Suprapubic skin (tissue), 4 donors: Measurements from ENCODE around the gene PHEX. TPM values are rescaled to one million over a fixed set of nuclear protein-coding genes. Genes with fewer than 3 reads are reported as not detected.

ENCODE experiments used
- DNase-seq, 2 donors: peaks; one replicate each; pipeline ENCODE4 v3.0.0-alpha.2; 2019; ENCODE audit warnings: low spot score in 2 of 2
- H3K27ac ChIP-seq: fragments of 200-600 bp; sonication (generic); one replicate; pipeline ENCODE4 v1.5.1; 2019
- H3K27me3 ChIP-seq: fragments of 200-600 bp; sonication (generic); one replicate; pipeline ENCODE4 v1.5.1; 2019
- H3K36me3 ChIP-seq: fragments of 200-600 bp; sonication (generic); one replicate; pipeline ENCODE4 v1.5.1; 2019
- H3K4me1 ChIP-seq: fragments of 200-600 bp; sonication (generic); one replicate; pipeline ENCODE4 v1.5.1; 2019
- H3K4me3 ChIP-seq: fragments of 200-600 bp; sonication (generic); one replicate; pipeline ENCODE4 v1.5.1; 2019; ENCODE audit warnings: mild to moderate bottlenecking
- H3K9me3 ChIP-seq: fragments of 200-600 bp; sonication (generic); one replicate; pipeline ENCODE4 v1.5.1; 2019
- CTCF ChIP-seq, 2 donors: fragments of 200-600 bp in 1 of 2; fragments of 450-650 bp in 1 of 2; sonication (generic) in 1 of 2; IDR thresholded peaks; one replicate each; pipeline ENCODE4 v1.5.1; 2016 to 2019; ENCODE audit warnings: antibody characterized with exemption in 2 of 2, mild to moderate bottlenecking in 1 of 2, moderate library complexity in 1 of 2
- EP300 ChIP-seq: sonication (generic); formaldehyde crosslinking; IDR thresholded peaks from one replicate; pipeline ENCODE4 v1.6.1; 2017; ENCODE audit warnings: antibody characterized with exemption
- POLR2A ChIP-seq, 2 donors: fragments of 450-650 bp; IDR thresholded peaks; one replicate each; pipeline ENCODE4 v1.6.1; 2017; ENCODE audit warnings: antibody characterized with exemption in 2 of 2, mild to moderate bottlenecking in 2 of 2, moderate library complexity in 2 of 2
- POLR2AphosphoS5 ChIP-seq, 3 donors: sonication (generic); formaldehyde crosslinking; IDR thresholded peaks; one replicate each; pipeline ENCODE4 v1.6.1; 2017; ENCODE audit warnings: antibody characterized with exemption in 3 of 3
- WGBS: methylation state at CpG from one replicate; pipeline ENCODE4 v1.1.5; 2018; 5-methylcytosine and 5-hydroxymethylcytosine counted together
- total RNA-seq, 4 donors: library from RNA; depleted of rRNA; stranded (reverse); fragments of >200 nt; gene quantifications; one replicate each; pipeline ENCODE4 v1.1.0, GENCODE V29; 2016

The PHEX gene
- total RNA-seq, 4 donors from 2014 or later: 0.21 to 0.32 (median 0.30) TPM; not detected in 1

GRCh38 chrX:22012051-22012450, 20.1 kb upstream of the PHEX start:
- Histone ChIP-seq H3K4me3 (no peak overlapping the region), H3K9me3 (no peaks in the 10 kb centered on the region), H3K27me3 (no peaks in the 10 kb centered on the region), H3K36me3 (no peaks in the 10 kb centered on the region), H3K27ac (no peak overlapping the region), H3K4me1 (no peaks in the 10 kb centered on the region)
- no peak for DNase-seq
- 52% methylated on average over 5 of the region's 5 CpGs for WGBS
- TF ChIP-seq POLR2AphosphoS5 (IDR thresholded peaks at IDR 0.05) (no peak), CTCF (IDR thresholded peaks at IDR 0.05) (no peak), POLR2A (IDR thresholded peaks at IDR 0.05) (no peak), EP300 (no peak)

DNA sequence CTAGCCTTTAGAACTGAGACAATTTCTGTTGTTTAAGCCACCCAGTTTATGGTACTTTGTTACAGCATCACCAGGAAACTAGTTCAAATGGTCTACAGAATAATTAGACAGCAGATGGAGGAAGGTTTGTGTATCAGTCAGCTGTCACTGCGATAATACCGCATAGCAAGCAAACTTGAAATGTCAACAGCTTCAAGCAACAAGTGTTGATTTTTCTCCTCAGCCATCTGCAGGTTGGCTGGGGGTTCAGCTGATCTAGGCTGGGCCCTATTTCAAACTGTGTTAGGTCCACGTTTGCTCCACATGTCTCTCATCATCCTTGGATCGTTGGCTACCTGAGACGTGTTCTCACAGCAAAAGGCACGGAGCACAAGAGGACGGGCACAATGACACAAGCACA, 19.2 kb upstream of the PHEX start:
- H3K4me3 ChIP-seq: no peak overlapping the region
- no peaks in the 10 kb centered on the region for H3K4me1 ChIP-seq
- TF ChIP-seq CTCF (IDR thresholded peaks at IDR 0.05) (no peak), EP300 (no peak), POLR2AphosphoS5 (IDR thresholded peaks at IDR 0.05) (no peak), POLR2A (IDR thresholded peaks at IDR 0.05) (no peak)
- 86% methylated on average over 7 of the region's 7 CpGs for WGBS
- H3K36me3 ChIP-seq: no peaks in the 10 kb centered on the region
- DNase-seq: no peak
- no peaks in the 10 kb centered on the region for H3K9me3 ChIP-seq
- H3K27ac ChIP-seq: no peak overlapping the region
- no peaks in the 10 kb centered on the region for H3K27me3 ChIP-seq

DNA sequence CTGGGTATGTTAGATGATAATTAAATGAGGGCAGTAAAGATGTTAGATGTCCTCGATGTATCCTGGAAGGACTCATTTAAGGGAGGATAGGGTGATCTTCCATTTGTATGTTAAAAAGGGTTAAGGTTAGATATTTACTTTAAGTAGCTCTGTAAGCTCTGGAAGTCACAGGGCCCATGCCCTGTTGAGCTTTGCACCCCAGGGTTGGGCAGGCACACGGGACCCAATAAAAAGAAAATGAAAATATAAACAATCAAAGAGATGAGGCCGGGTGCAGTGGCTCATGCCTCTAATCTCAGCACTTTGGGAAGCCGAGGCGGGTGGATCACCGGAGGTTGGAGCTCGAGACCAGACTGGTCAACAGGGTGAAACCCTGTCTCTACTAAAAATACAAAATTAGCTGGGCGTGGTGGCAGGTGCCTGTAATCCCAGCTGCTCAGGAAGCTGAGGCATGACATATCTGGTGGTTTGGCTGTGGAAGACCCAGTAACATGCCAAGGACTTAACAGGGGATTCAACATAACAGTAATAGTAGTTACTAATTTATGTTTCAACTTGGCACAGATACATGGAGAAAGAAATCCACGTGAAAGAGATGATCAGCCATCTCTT, 16.9 kb upstream of the PHEX start:
- no peaks in the 10 kb centered on the region for H3K9me3 ChIP-seq
- 82% methylated on average over 9 of the region's 9 CpGs for WGBS
- DNase-seq: no peak
- no peaks in the 10 kb centered on the region for H3K36me3 ChIP-seq
- TF ChIP-seq EP300 (no peak), POLR2A (IDR thresholded peaks at IDR 0.05) (no peak)
- no peak overlapping the region for H3K4me3 ChIP-seq
- H3K4me1 ChIP-seq: no peaks in the 10 kb centered on the region
- H3K27ac ChIP-seq: no peak overlapping the region
- H3K27me3 ChIP-seq: no peaks in the 10 kb centered on the region

GRCh38 chrX:22021751-22022324, 10.3 kb upstream of the PHEX start:
- Histone ChIP-seq H3K27ac (no peak overlapping the region), H3K27me3 (no peaks in the 10 kb centered on the region), H3K4me1 (no peaks in the 10 kb centered on the region), H3K4me3 (no peak overlapping the region), H3K36me3 (no peaks in the 10 kb centered on the region), H3K9me3 (no peaks in the 10 kb centered on the region)
- no peak for TF ChIP-seq POLR2AphosphoS5 (IDR thresholded peaks at IDR 0.05)
- no peak for TF ChIP-seq POLR2A (IDR thresholded peaks at IDR 0.05)
- TF ChIP-seq CTCF (IDR thresholded peaks at IDR 0.05): no peak
- TF ChIP-seq EP300: no peak
- no peak for DNase-seq
- WGBS: 83% methylated on average over 10 of the region's 10 CpGs

GRCh38 chrX:22024577-22024976, 7.5 kb upstream of the PHEX start:
- no peak overlapping the region for H3K4me3 ChIP-seq
- H3K36me3 ChIP-seq: no peaks in the 10 kb centered on the region
- DNase-seq: no peak
- H3K9me3 ChIP-seq: no peaks in the 10 kb centered on the region
- H3K4me1 ChIP-seq: no peaks in the 10 kb centered on the region
- H3K27me3 ChIP-seq: no peaks in the 10 kb centered on the region
- no peak overlapping the region for H3K27ac ChIP-seq
- WGBS: 37% methylated on average over 2 of the region's 2 CpGs
- TF ChIP-seq EP300 (no peak), POLR2A (IDR thresholded peaks at IDR 0.05) (no peak), CTCF (IDR thresholded peaks at IDR 0.05) (no peak), POLR2AphosphoS5 (IDR thresholded peaks at IDR 0.05) (no peak)
